Endothelial cell of umbilical vein (primary cell): Measurements from ENCODE around the gene FSTL4. TPM values are rescaled to one million over a fixed set of nuclear protein-coding genes. Genes with fewer than 3 reads are reported as not detected.

Source experiments
- BruUV-seq: library from RNA; stranded (reverse); fragments of 400-500 nt; replicated peaks from 2 replicates; lab custom pipeline; 2021; lab: Mats Ljungman, UMichigan
- CTCF ChIA-PET: fragments of 300-600, 350-600 bp; sonication (Branson Sonifier 250); formaldehyde crosslinking; loops from one replicate; lab custom pipeline; 2021; ENCODE audit warnings: antibody characterized with exemption, inconsistent platforms; lab: Charles Lee
- POLR2A ChIA-PET: fragments of 300-600, 350-600 bp; sonication (Branson Sonifier 250); formaldehyde crosslinking; loops from one replicate; lab custom pipeline; 2021; ENCODE audit warnings: antibody characterized with exemption, inconsistent platforms; lab: Charles Lee
- DNase-seq: peaks from one replicate; pipeline ENCODE4 v3.0.0-alpha.2; 2011; ENCODE audit warnings: low read depth, low spot score
- FAIRE-seq: peaks from 2 replicates; lab custom pipeline; 2011; peaks lifted over from hg19 to GRCh38; lab: Jason Lieb, UNC
- H2AFZ ChIP-seq: 2 replicates; pipeline ENCODE4 v1.6.0; 2012; ENCODE audit warnings: low read depth, low read length, control low read depth, inconsistent platforms
- H3K27ac ChIP-seq: 2 replicates; pipeline ENCODE4 v1.5.1; 2011; ENCODE audit warnings: low read depth, mild to moderate bottlenecking, control low read depth, low read length, moderate library complexity; ENCODE audit not compliant: insufficient read depth
- H3K27me3 ChIP-seq, 2 experiments: 2 replicates each; pipeline versions ENCODE4 v1.6.0 to v1.6.1; 2011; ENCODE audit warnings: low read length in 2 of 2, mixed read lengths in 1 of 2; ENCODE audit not compliant: control insufficient read depth in 2 of 2, insufficient read depth in 2 of 2
- H3K36me3 ChIP-seq, 2 experiments: 2 replicates in 1 of 2; 3 replicates in 1 of 2; pipeline ENCODE4 v1.5.1; 2011; ENCODE audit warnings: low read length in 2 of 2, mild to moderate bottlenecking in 1 of 2, moderate library complexity in 1 of 2; ENCODE audit not compliant: control insufficient read depth in 2 of 2, insufficient read depth in 2 of 2; ENCODE audit errors: extremely low read depth in 1 of 2
- H3K4me1 ChIP-seq: 3 replicates; pipeline ENCODE4 v1.5.1; 2011; ENCODE audit warnings: mild to moderate bottlenecking, low read length; ENCODE audit not compliant: control insufficient read depth, insufficient read depth; ENCODE audit errors: extremely low read depth
- H3K4me2 ChIP-seq: 2 replicates; pipeline ENCODE4 v1.6.1; 2011; ENCODE audit warnings: low read length, control low read depth, mixed read lengths; ENCODE audit not compliant: insufficient read depth
- H3K4me3 ChIP-seq, 3 experiments: fragments of 200-600 bp in 1 of 3; sonication (generic), shearing (Covaris generic) in 1 of 3; replicated peaks in 1 of 3; 2 replicates each; pipeline ENCODE4 v1.5.1; 2011 to 2016; ENCODE audit warnings: control low read depth in 3 of 3, low read length in 3 of 3, mild to moderate bottlenecking in 2 of 3, inconsistent platforms in 1 of 3, low read depth in 1 of 3, moderate library complexity in 1 of 3; ENCODE audit not compliant: insufficient read depth in 1 of 3
- H3K79me2 ChIP-seq: 2 replicates; pipeline ENCODE4 v1.6.0; 2012; ENCODE audit warnings: low read length, inconsistent platforms; ENCODE audit not compliant: control insufficient read depth, insufficient read depth
- H3K9ac ChIP-seq: replicated peaks from 2 replicates; pipeline ENCODE3; 2011; ENCODE audit warnings: low read length, control low read depth; ENCODE audit not compliant: insufficient read depth; ENCODE audit errors: extremely low read depth
- H3K9me1 ChIP-seq: replicated peaks from 3 replicates; pipeline ENCODE4 v1.6.0; 2011; ENCODE audit warnings: mild to moderate bottlenecking, low read length; ENCODE audit not compliant: control insufficient read depth, insufficient read depth; ENCODE audit errors: extremely low read depth
- H3K9me3 ChIP-seq: replicated peaks from 2 replicates; pipeline ENCODE4 v1.5.1; 2012; ENCODE audit warnings: low read length, inconsistent platforms; ENCODE audit not compliant: control insufficient read depth, insufficient read depth
- H4K20me1 ChIP-seq: replicated peaks from 2 replicates; pipeline ENCODE3; 2011; ENCODE audit warnings: mild to moderate bottlenecking, low read length; ENCODE audit not compliant: control insufficient read depth, insufficient read depth; ENCODE audit errors: extremely low read depth
- CTCF ChIP-seq, 2 donors: IDR thresholded peaks; 1 replicate in 1 of 2; 2 replicates in 1 of 2; pipeline ENCODE4 v1.5.1; 2011; ENCODE audit warnings: low read length in 2 of 2, mild to moderate bottlenecking in 2 of 2, moderate library complexity in 2 of 2, control low read depth in 1 of 2, inconsistent platforms in 1 of 2, low read depth in 1 of 2; ENCODE audit not compliant: insufficient read depth in 1 of 2; ENCODE audit errors: extremely low read depth in 1 of 2
- EZH2 ChIP-seq: IDR thresholded peaks from 2 replicates; pipeline ENCODE4 v1.6.1; 2012; ENCODE audit warnings: borderline replicate concordance, low read depth, mild to moderate bottlenecking, moderate library complexity, low read length, inconsistent platforms; ENCODE audit not compliant: severe bottlenecking
- FOS ChIP-seq: IDR thresholded peaks from 2 replicates; pipeline ENCODE4 v1.6.1; 2011; ENCODE audit warnings: mild to moderate bottlenecking, low read length, moderate library complexity, borderline replicate concordance; ENCODE audit not compliant: insufficient read depth
- GATA2 ChIP-seq: IDR thresholded peaks from 2 replicates; pipeline ENCODE4 v1.7.0; 2011; ENCODE audit warnings: low read depth, mild to moderate bottlenecking, moderate library complexity, mixed read lengths, low read length; ENCODE audit not compliant: insufficient read length, insufficient read depth
- JUN ChIP-seq: IDR thresholded peaks from 2 replicates; pipeline ENCODE4 v1.6.1; 2011; ENCODE audit warnings: borderline replicate concordance, low read depth; ENCODE audit not compliant: insufficient read length, insufficient read depth
- MYC ChIP-seq: IDR thresholded peaks from one replicate; pipeline ENCODE4 v1.6.1; 2011; ENCODE audit warnings: mild to moderate bottlenecking, low read depth, low read length
- POLR2A ChIP-seq: IDR thresholded peaks from 2 replicates; pipeline ENCODE4 v1.6.1; 2012; ENCODE audit warnings: low read depth, mild to moderate bottlenecking, control low read depth, low read length
- POLR2AphosphoS5 ChIP-seq: IDR thresholded peaks from 2 replicates; pipeline ENCODE4 v1.6.1; 2012; ENCODE audit warnings: low read depth, mild to moderate bottlenecking, control low read depth, low read length, moderate library complexity; ENCODE audit not compliant: insufficient read depth
- dilution Hi-C: fragments of 300-500 bp; cut with MboI; formaldehyde crosslinking; loops from one replicate; pipeline ENCODE4 v1.15.0; 2019; ENCODE audit warnings: low sequenced_read_pairs; ENCODE audit not compliant: extremely low pct_ligation_motif_present
- intact Hi-C: fragments of 100-400 bp; cut with micrococcal nuclease; formaldehyde crosslinking; loops from one replicate; pipeline ENCODE4 v1.10.0; 2022
- polyA plus RNA-seq, 4 experiments: library from polyadenylated mRNA; depleted of rRNA in 3 of 4; stranded (reverse) in 3 of 4; unstranded in 1 of 4; fragments of >200 nt; gene quantifications; 2 replicates each; pipeline versions ENCODE4 v1.2.1 to v1.2.3, GENCODE V29; 2011 to 2012; ENCODE audit warnings: missing spikeins in 1 of 4
- total RNA-seq: library from RNA; stranded (reverse); gene quantifications from 2 replicates; pipeline ENCODE4 v1.2.3, GENCODE V29; 2021
- TF ChIP-seq, protein P1 (sequence below): IDR thresholded peaks from 2 replicates; pipeline ENCODE4 v1.6.1; 2011; ENCODE audit not compliant: insufficient read depth, insufficient read length

Gene FSTL4
- total and polyA plus RNA-seq, 2 donors (not counting 3 experiments of a cell fraction or from before 2014, with no cell fraction given), result 0.18 TPM; not detected in 1

GRCh38 chr5:133309166-133309795 lies 303.1 kb downstream of the FSTL4 start:
- Histone ChIP-seq H3K9ac (no peak overlapping the region), H3K4me1 (no peaks in the 10 kb centered on the region), H3K27me3 (peaks cover 0 to 2% of the 10 kb centered on the region in 2 experiments), H3K36me3 (no peaks in the 10 kb centered on the region), H3K9me1 (no peaks in the 10 kb centered on the region), H4K20me1 (no peaks in the 10 kb centered on the region), H3K4me2 (no peak overlapping the region), H3K9me3 (no peaks in the 10 kb centered on the region), H3K4me3 (no peak overlapping the region), H3K27ac (no peak overlapping the region), H2AFZ (no peak overlapping the region), H3K79me2 (no peaks in the 10 kb centered on the region)
- FAIRE-seq (no peak), DNase-seq (no peak)
- dilution Hi-C loops (no loop called here), intact Hi-C loops (no loop called here)
- TF ChIP-seq EZH2, result no peak
- no peak for TF ChIP-seq FOS
- TF ChIP-seq CTCF (IDR thresholded peaks at IDR 0.05; ENCODE audit: extremely low read depth in 1 of 2, insufficient read depth in 1 of 2, low read depth in 1 of 2, low read length in 2 of 2), result no peak
- TF ChIP-seq MYC, result no peak
- TF ChIP-seq JUN, result no peak
- TF ChIP-seq, protein P1, sequence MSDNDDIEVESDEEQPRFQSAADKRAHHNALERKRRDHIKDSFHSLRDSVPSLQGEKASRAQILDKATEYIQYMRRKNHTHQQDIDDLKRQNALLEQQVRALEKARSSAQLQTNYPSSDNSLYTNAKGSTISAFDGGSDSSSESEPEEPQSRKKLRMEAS, result no peak
- no peak for TF ChIP-seq POLR2AphosphoS5
- TF ChIP-seq POLR2A, result no peak
- no peak for TF ChIP-seq GATA2
- BruUV-seq, result no TSS peak
- CTCF ChIA-PET, result interaction anchor here (1.3 to 1.4 kb wide), 2 partner anchors 11 to 61 kb away, joined by 3 to 8 read pairs; no protein-coding TSS in a partner anchor
- POLR2A ChIA-PET, result no interaction called here
